Caki2 (cell line): ENCODE results near the gene POLR1E. TPM values are rescaled to one million over a fixed set of nuclear protein-coding genes. Genes with fewer than 3 reads are reported as not detected.

Experiments
- DNase-seq: peaks from one replicate; pipeline ENCODE4 v3.0.0-alpha.2; 2015; ENCODE audit warnings: low read depth
- in situ Hi-C: cut with HindIII; loops from 2 replicates; pipeline ENCODE4 v1.10.0; 2016; ENCODE audit warnings: low sequenced_read_pairs, low pct_unique_long_range_greater_than_20kb, mixed read lengths
- total RNA-seq: library from RNA; depleted of rRNA; stranded (reverse); fragments of >200 nt; shearing (Covaris generic); gene quantifications from 2 replicates; pipeline ENCODE4 v1.2.3, GENCODE V29; 2014; ENCODE audit warnings: low replicate concordance; rRNA removed

POLR1E gene, protein sequence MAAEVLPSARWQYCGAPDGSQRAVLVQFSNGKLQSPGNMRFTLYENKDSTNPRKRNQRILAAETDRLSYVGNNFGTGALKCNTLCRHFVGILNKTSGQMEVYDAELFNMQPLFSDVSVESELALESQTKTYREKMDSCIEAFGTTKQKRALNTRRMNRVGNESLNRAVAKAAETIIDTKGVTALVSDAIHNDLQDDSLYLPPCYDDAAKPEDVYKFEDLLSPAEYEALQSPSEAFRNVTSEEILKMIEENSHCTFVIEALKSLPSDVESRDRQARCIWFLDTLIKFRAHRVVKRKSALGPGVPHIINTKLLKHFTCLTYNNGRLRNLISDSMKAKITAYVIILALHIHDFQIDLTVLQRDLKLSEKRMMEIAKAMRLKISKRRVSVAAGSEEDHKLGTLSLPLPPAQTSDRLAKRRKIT
- 20.5 and 23.8 TPM in 2 replicates for total RNA-seq

DNA sequence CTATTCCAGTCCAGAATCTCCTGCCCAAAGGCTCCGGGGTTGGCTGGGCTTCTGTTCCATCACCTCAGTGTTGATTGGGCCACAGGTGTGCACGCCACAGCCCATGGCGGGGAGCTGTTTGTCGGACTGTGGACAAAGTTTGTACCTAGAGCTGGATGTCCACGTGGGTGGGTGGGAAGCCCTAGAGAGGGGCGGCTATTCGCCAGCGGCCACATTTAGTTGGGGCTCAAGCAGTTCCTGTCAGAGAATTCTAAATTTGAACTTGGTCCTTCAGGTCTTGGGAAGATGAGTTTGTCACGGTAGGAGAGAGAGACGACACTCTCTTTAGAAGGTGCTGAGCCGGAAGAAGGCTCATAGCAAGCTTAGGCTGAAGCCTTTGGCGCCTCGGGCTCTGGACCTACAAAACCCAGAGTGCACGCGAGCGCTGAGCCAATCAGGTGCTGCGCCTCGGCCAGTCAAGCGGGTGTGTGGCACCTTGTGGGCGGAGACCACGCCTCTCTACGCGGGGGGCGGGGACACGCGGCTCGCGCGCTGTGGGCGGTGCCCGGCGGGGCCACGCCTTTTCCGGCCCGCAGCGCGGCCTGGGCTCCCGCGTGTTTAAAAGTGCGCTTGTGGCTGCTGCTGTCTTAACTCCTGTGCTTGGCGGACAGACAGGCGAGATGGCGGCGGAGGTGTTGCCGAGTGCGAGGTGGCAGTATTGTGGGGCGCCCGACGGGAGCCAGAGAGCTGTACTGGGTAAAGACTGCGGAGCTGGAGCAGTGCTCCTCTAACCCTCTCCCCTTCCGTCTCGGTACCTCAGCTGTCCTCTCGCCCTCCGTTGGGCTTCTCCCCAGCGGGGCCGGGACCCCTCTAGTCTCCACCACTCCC, at the start of gene POLR1E:
Gene POLR1E (plus strand): TSS at position 560 of the 867 bp plus-strand sequence. CDS start 100 bp downstream, at position 660.
- DNase-seq = peak; percentile 86
- in situ Hi-C loops = no loop called here

DNA sequence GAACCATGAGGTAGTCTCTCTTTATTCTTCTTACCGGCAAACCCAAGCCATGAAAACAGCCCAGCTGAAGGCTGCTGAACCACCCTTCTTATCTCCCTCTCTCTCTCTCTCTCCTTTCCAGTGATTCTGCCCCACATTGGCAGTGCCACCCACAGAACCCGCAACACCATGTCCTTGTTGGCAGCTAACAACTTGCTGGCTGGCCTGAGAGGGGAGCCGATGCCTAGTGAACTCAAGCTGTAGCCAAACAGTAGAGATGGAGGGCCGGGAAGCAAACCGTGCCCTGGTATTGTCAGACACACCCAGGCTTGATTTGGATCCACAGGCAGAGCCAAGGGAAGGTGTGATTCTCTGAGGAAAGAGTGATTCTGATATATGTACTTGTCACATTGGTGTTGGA, 49.2 kb upstream of the POLR1E start:
- in situ Hi-C loops = no loop called here
- no peak for DNase-seq

DNA sequence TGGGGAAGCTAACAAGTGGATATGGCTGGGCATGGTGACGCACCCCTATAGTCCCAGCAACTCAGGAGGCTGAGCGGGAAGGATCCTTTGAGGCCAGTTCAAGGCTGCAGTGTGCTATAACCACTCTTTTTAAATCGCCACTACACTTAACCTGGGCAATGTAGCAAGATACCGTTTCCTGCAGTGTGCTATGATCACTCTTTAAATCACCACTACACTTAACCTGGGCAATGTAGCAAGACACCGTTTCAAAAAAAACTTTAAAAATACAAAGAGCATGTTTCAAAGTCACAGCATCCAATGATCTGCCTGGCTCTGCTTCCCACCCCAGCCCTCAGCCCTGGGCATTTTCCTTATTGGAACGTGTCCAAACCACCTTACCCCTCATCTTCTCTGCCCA, 48.7 kb upstream of the POLR1E start:
- no peak for DNase-seq
- in situ Hi-C loops = no loop called here

DNA sequence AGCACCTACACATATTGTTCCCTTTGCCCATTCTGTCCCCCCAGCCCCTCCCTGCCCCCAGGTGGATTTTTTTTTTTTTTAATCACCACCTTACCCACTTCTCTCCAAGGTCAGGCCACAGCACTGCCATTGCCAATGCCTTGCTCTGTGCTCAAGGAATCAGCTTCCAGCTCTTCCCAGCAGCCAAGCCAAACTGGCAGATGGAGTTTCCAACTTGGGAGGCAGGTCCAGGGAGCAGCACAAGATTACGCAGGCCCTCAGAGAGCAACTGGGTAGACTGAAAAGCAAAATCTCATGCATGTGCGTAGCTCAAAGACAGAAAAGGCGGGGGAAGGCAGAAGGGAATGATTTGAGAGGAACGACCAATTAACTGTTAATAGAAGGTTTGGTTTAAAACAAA, 48.1 kb upstream of the POLR1E start:
- in situ Hi-C loops = no loop called here

DNA sequence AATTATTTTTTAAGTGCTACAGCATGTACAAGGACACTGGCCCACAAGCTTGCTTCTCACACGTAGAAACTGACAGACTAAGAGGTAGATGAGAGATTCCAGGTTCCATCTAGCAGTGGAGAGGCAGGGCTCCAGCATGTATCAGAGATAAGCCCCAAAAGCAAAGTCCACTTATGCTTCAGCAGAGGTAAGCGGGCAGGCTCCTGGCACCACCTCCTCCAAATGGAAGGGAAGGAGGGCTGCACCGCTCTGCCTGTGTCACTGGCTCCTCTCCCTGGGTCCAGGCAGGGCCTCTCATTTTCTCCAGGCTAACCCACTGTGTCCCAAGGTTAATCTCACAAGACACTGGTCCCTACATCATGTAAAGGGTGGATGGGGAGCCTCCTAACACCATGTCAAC, 47.4 kb upstream of the POLR1E start:
- in situ Hi-C loops = no loop called here
- no peak for DNase-seq

More for the DNA sequence above, 48.1 kb upstream of the POLR1E start:
- DNase-seq = no peak

DNA sequence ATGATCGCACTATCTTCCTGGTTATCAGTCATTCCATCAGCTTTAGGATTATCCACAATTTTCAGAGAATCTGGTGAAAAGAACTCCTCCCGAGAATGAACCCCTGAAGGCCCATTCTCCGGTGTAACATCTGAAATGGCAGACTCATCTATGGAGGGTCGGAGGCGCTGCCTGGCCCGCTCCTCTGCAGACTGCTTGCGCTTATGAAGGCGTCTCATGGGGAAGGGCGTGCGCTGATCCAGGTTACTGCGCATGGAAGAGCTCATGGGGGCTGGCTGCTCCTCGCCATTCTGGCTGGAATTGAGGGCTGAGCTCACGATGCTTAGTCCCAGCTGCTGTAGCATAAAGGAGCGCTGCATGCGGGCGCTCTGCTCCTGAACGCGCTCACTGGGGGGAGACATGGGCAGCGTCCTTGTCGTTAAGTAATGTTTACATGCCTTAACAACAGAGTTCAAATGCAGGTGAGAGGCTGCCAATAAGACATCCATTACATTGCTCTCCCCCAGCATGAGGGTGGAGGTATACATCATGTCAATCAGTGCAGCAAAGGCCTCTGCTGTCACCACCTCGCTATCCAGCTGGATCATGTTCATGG, 43.9 kb upstream of the POLR1E start:
- in situ Hi-C loops = no loop called here

DNA sequence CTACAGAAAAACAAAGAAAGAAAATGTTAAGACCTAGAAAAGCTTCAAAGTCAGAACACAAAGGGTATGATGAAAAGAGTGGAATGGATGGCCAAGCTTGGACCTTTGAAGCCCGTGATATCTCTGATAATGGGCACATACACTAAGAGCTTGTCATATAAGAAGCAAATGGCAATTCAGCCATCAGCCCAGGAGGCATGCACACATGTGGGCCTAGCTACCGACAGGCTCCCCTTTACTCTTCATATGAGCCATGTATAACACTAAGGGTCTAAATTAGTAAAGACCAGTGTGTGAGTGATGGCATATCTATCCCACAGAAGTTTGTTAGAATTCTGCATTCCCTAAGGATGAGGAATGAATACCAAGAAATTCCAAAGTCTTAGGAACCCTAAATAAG, 43.2 kb upstream of the POLR1E start:
- in situ Hi-C loops = no loop called here
- no peak for DNase-seq

More for the DNA sequence above, 43.9 kb upstream of the POLR1E start:
- no peak for DNase-seq

DNA sequence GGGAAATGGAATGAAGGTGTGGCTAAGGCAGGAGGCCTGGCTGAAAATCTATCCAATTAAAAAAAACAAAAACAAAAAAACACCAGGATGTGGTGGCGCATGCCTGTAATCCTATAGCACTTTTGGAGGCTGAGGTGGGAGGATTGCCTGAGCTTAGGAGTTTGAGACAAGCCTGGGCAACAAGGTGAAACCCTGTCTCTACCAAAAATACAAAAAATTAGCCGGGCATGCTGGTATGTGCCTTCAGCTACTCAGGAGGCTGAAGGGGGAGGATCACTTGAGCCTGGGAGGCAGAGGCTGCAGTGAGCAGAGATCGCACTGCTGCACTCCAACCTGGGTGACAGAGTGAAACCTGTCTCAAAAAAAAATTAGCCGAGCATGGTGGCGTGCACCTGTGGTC, 42.2 kb upstream of the POLR1E start:
- in situ Hi-C loops = no loop called here
- no peak for DNase-seq

DNA sequence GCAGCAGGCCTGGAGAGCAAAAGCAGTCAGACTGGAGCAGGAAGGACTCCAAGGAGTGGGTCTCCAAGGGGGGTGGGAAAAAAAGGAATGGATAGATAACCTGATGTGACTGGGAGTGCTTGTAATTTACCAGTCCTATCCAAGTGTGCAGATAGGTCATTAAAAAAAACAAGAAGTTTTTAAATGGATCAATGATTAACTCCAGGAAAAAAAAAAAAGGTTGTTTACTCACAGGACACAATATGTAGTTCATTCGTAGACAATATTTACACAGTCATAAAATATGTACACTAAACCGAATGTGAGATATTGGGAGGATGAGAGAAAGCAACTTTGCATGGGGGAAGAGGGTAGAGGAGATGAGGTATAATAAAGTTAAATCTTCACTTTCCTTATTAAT, 40.9 kb upstream of the POLR1E start:
- in situ Hi-C loops = no loop called here
- no peak for DNase-seq

DNA sequence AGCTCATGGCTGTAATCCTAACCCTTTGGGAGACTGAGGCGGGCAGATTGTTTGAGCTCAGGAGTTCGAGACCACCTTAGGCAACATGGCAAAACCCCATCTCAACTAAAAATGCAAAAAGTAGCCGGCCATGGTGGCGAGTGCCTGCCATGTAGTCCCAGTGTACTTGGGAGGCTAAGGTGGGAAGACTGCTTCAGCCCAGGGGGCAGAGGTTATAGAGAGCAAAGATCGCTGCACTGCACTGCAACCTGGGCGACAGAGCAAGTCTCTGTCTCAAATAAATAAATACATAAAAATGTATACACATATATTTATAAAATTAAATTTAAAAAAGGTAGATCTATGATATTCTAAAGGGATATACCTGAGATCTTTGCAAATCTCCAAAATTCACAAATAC, 39.9 kb upstream of the POLR1E start:
- DNase-seq = no peak
- in situ Hi-C loops = no loop called here

DNA sequence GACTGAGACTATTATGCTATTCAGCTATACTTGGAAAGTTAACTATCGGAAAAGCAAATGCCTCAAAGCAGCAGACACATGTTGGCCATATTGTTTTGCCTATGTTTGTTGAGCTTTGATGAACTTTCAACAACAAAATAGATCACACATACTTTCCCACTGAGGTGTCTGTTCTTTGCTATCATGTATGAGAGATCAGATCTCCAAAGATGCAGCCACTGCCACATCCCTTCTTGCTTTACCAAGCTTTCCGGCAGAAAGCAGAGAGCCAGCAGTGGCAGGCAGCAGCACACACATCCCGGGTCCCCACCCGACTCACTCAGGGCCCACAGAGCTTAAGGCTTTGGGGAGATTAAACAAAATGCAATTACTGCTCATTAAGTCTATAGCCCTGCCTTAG, 39.3 kb upstream of the POLR1E start:
- DNase-seq = no peak
- in situ Hi-C loops = no loop called here

DNA sequence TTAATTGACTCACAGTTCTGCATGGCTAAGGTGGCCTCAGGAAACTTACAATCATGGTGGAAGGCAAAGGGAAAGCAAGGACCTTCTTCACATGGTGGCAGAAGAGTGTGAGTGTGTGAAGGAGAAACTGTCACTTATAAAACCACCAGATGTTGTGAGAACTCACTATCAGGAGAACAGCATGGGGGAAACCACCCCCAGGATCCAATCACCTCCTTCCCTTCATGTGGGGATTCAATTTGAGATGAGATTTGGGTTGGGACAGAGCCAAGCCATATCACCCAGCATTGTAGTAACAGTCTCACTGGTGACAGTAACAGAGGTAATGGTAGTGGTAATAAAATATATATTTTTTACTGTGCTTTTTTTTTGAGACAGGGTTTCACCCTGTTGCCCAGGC, 38.6 kb upstream of the POLR1E start:
- in situ Hi-C loops = no loop called here
- DNase-seq = no peak

DNA sequence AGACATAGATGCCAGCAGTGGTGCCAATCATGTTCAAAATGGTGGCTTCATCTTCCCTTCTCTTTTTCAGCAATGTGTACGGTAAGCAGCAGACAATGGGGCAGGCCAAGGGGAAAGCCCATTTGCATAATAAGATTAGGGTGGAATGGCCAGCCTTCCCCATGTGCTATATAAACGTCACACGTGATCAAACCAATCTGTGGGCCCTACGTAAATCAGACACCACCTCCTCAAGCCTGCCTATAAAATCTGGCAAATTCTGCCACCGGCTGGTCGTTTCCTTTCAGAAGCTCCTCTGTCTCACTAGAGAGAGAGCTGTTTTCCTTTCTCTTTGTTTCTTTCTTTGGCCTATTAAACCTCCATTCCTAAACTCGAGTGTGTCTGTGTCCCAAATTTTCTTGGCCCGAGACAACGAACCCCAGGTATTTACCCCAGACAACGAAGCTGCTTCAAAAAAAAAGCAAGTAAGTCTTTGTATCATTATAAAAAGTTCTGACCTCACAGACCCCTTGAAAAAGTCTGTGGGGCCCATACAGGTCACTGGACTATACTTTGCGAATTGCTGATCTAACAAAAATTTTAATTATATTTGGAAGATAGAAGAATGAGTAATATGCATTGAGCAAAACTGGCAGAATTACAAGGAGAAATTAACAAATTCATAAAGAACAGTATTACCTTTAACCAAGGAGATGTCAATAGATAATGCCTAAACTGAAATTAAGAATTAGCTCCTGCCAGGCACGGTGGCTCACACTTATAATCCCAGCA, 35.7 kb upstream of the POLR1E start:
- no peak for DNase-seq
- in situ Hi-C loops = no loop called here

DNA sequence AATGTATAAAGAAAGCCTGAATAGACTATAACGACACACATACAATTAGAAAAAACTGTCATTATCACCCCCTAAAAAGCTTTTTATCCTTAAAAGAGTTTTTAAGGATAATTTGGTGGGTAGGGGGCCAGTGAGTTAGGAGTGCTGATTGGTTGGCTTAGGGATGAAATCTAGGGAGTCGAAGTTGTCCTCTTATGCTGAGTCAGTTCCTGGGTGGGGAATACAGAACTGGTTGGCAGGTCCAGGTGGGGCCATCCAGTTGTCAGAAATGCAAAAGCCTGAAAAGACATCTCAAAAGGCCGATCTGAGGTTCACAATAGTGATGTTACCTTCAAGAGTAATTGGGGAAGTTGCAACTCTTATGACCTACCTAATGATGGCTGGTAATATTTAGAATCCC, 34.1 kb upstream of the POLR1E start:
- in situ Hi-C loops = no loop called here
- DNase-seq = no peak

DNA sequence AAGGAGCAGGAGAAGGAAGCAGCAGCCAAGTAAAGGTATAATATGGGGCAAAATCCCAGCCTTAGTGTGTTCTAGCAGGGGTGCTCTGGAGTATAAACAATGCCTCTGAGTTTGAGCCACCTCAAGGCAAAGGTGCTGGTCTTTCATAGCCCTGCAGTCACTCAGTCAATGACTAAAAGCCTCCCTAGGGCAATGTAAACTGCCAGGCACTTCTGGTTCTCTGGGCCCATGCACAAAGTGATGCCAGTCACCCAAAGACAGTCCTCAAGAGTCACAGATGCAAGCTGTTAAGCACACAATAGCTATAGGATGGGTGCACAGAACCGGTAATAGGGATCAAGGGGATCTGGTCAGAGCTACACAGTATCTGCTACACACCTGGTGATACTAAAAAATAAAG, 33.1 kb upstream of the POLR1E start:
- no peak for DNase-seq
- in situ Hi-C loops = no loop called here

DNA sequence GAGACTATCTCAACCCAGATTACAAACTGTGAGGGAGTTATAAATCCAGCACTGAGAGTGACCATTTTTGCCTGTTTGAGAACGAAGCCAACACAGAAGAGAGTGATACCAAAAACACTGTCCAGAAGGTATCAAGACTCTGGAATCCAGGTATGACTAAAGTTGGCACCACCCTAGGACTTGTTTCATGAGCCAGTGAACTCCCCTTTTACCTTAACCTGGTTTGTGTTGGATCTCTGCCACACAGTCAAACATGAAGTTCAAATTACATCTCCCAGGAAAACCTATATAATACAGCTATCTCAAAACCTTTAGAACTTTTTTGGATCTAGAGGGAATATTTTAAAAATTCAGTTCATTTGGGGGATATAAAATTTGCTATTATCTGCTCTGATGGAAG, 31.9 kb upstream of the POLR1E start:
- in situ Hi-C loops = no loop called here
- no peak for DNase-seq

DNA sequence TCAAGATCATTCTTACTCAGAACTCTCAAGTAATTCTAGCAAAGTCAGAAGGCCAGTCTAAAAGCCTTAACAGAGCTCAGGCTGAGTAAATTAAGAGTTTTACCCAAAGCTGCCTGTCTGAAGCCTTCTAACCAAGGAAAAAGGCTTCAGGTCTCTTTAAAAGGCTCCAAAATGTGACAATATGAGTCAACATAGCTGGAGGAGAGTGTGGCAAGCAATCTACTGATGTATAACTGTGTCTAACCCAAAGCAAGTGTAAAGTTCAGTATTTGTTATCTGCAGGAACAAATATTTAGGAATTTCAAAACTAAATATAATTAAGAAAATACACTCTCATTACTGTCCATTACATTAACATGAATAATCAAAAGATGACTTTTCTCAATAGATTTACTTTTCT, 31.5 kb upstream of the POLR1E start:
- no peak for DNase-seq
- in situ Hi-C loops = no loop called here

DNA sequence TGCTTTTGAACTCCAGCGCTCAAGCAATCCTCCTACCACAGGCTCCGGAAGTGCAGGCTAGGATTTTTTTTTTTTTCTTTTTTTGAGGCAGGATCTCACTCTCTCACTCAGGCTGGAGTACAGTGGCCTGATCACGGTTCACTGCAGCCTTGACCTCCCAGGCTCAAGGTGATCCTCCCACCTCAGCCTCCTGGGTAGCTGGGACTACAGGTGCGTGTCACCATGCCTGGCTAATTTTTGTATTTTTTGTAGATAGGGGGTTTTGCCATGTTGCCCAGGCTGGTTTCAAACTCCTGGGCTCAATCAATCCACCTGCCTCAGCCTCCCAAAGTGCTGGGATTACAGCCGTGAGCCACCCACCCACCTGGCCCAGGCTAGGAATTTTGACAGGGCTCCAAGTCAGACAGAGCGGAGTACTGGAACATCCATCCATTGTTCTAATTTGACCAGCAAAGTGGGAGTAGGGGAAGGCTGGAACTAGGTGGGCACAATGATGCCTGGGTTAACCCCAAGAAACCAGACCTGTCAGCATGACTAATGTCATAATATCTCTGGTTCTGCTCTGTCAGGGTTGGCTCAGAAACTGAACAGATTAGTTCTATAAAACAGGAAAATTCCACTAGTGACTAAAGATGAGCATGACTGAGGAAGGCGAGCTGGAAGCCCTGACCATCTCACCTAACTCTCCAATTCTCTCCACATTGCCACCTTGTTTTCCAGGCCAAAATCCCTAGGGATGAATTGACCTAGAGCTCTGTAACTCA, 29.7 kb upstream of the POLR1E start:
- in situ Hi-C loops = no loop called here

More for the DNA sequence above, 29.7 kb upstream of the POLR1E start:
- no peak for DNase-seq
